Measurements from ENCODE around the gene ARAP1. TPM values are rescaled to one million over a fixed set of nuclear protein-coding genes. Genes with fewer than 3 reads are reported as not detected.

Gene ARAP1
- 10 to 100 TPM; 18.3 to 52.0 (median 26.0) TPM for total RNA-seq

- Histone ChIP-seq H3K4me3 (peak within 1 kb of the TSS; percentile 64 to 78 (median 70)), H3K36me3 (no peaks in the 10 kb centered on the region), H3K27ac (peak within 1 kb of the TSS; percentile 53 to 83 (median 76)), H3K27me3 (no peaks in the 10 kb centered on the region), H3K9me3 (no peaks in the 10 kb centered on the region), H3K4me1 (peaks cover 12 to 18% of the 10 kb centered on the region in 2 donors)
- peak; percentile 46 to 66 for DNase-seq
- in situ Hi-C loops (cut with MboI; ENCODE audit: low sequenced_read_pairs in 4 of 4) (no loop called here), intact Hi-C loops (cut with DNase I; ENCODE audit: low total_unique reads) (loop anchor here (1.0 to 2.0 kb wide), 2 partner anchors 20 to 41 kb away; no protein-coding TSS in a partner anchor)
- peak; percentile 86 to 87 for ATAC-seq
- no peak for TF ChIP-seq CTCF (IDR thresholded peaks at IDR 0.05 in 4 of 5, conservative IDR thresholded peaks at IDR 0.05 in 1 of 5)
- TF ChIP-seq POLR2A (IDR thresholded peaks at IDR 0.05), result peak in 1 of 2 donors; percentile 37
Observed at GRCh38 chr11:72752088-72752914, at the start of gene ARAP1. Gene ARAP1 (minus strand): TSS chr11:72752408. CDS start chr11:72727128, 25,280 bp downstream.

- intact Hi-C loops (cut with DNase I; ENCODE audit: low total_unique reads), result no loop called here
- peaks cover 2 to 3% of the 10 kb centered on the region in 2 donors for H3K4me1 ChIP-seq
- H3K27me3 ChIP-seq, result no peaks in the 10 kb centered on the region
- no peak overlapping the region for H3K4me3 ChIP-seq
- ATAC-seq (no peak), DNase-seq (no peak)
- no peak overlapping the region for H3K27ac ChIP-seq
- in situ Hi-C loops (cut with MboI; ENCODE audit: low sequenced_read_pairs in 4 of 4), result no loop called here
- H3K36me3 ChIP-seq, result no peaks in the 10 kb centered on the region
- no peaks in the 10 kb centered on the region for H3K9me3 ChIP-seq
- TF ChIP-seq CTCF (IDR thresholded peaks at IDR 0.05 in 4 of 5, conservative IDR thresholded peaks at IDR 0.05 in 1 of 5), result no peak
- TF ChIP-seq POLR2A (IDR thresholded peaks at IDR 0.05), result no peak
Observed at GRCh38 chr11:72799441-72799840, 47.2 kb upstream of the ARAP1 start.

- no peaks in the 10 kb centered on the region for H3K9me3 ChIP-seq
- DNase-seq, result no peak
- H3K4me1 ChIP-seq, result peaks cover 6 to 8% of the 10 kb centered on the region in 2 donors
- ATAC-seq, result no peak
- intact Hi-C loops (cut with DNase I; ENCODE audit: low total_unique reads) (no loop called here), in situ Hi-C loops (cut with MboI; ENCODE audit: low sequenced_read_pairs in 4 of 4) (no loop called here)
- H3K27ac ChIP-seq, result no peak overlapping the region
- no peaks in the 10 kb centered on the region for H3K36me3 ChIP-seq
- H3K4me3 ChIP-seq, result no peak overlapping the region
- TF ChIP-seq POLR2A (IDR thresholded peaks at IDR 0.05) (no peak), CTCF (IDR thresholded peaks at IDR 0.05 in 4 of 5, conservative IDR thresholded peaks at IDR 0.05 in 1 of 5) (no peak)
- H3K27me3 ChIP-seq, result no peaks in the 10 kb centered on the region
Observed at GRCh38 chr11:72798361-72798760, 46.2 kb upstream of the ARAP1 start.

GRCh38 chr11:72793425-72794367 lies 41.5 kb upstream of the ARAP1 start, which contains the start of gene STARD10:
Gene STARD10 (minus strand): TSS chr11:72794047. CDS start chr11:72781181, 12,866 bp downstream.
- peak; percentile 92 to 93 for ATAC-seq
- peak; percentile 89 to 92 for DNase-seq
- Histone ChIP-seq H3K27me3 (no peaks in the 10 kb centered on the region), H3K27ac (peak within 1 kb of the TSS; percentile 87 to 98 (median 96)), H3K4me3 (peak within 1 kb of the TSS; percentile 64 to 86 (median 75)), H3K4me1 (peaks cover 20 to 29% of the 10 kb centered on the region in 2 donors), H3K9me3 (no peaks in the 10 kb centered on the region), H3K36me3 (no peaks in the 10 kb centered on the region)
- intact Hi-C loops (cut with DNase I; ENCODE audit: low total_unique reads), result loop anchor here (1.0 kb wide), 4 partner anchors 20 to 68 kb away; partner anchors contain the start of genes ARAP1 and ATG16L2
- in situ Hi-C loops (cut with MboI; ENCODE audit: low sequenced_read_pairs in 4 of 4), result loop anchor here in 2 of 4 donors (5.0 kb wide), 2 partner anchors 66 to 71 kb away; no protein-coding TSS in a partner anchor
- TF ChIP-seq CTCF (IDR thresholded peaks at IDR 0.05 in 4 of 5, conservative IDR thresholded peaks at IDR 0.05 in 1 of 5) (peak; percentile 98 to 100 (median 99)), POLR2A (IDR thresholded peaks at IDR 0.05) (peak in 1 of 2 donors; percentile 69)

Measured in gastrocnemius medialis (tissue), 4 donors.